K562 (cell line): ENCODE data around the gene MAP1LC3B. TPM values are rescaled to one million over a fixed set of nuclear protein-coding genes. Genes with fewer than 3 reads are reported as not detected.
A peak's percentile ranks its signal among the peaks of the same experiment; 100 is the strongest.

Experiments
- ATAC-seq: fragments of 200-7000 bp; cut with Tn5 transposase; 3 replicates; pipeline ENCODE4 v1.9.1; 2020; ENCODE audit warnings: moderate library complexity
- BruUV-seq: library from RNA; stranded (reverse); fragments of 400-500 nt; replicated peaks from 2 replicates; lab custom pipeline; 2021; lab: Mats Ljungman, UMichigan
- CTCF ChIA-PET: fragments of 300-600 bp; formaldehyde crosslinking; extraction: SDS; loops from one replicate; lab custom pipeline; 2021; ENCODE audit warnings: low intra/inter-chr PET ratio; lab: Yijun Ruan, JAX
- POLR2A ChIA-PET: fragments of 300-600, 350-650 bp; sonication (Branson Sonifier 250); formaldehyde crosslinking; extraction: SDS; loops from one replicate; lab custom pipeline; 2021; ENCODE audit warnings: antibody characterized with exemption, inconsistent platforms; lab: Yijun Ruan, JAX
- DNase-seq, 4 experiments: peaks; one replicate each; pipeline versions ENCODE4 v3.0.0 to v3.0.0-alpha.2; 2011 to 2018; ENCODE audit warnings: low spot score in 3 of 4, mixed read lengths in 3 of 4; ENCODE audit errors: extremely low read depth in 1 of 4
- FAIRE-seq: peaks from 2 replicates; lab custom pipeline; 2011; peaks lifted over from hg19 to GRCh38; lab: Jason Lieb, UNC
- H2AFZ ChIP-seq: 2 replicates; pipeline ENCODE4 v1.6.0; 2011; ENCODE audit warnings: low read depth, low read length, control low read depth, inconsistent platforms
- H3K27ac ChIP-seq: fragments of 200-600 bp; 3 replicates; pipeline ENCODE4 v1.8.0; 2011; ENCODE audit warnings: low read depth, mild to moderate bottlenecking, control low read depth, inconsistent platforms, low read length, moderate library complexity, mixed read lengths; ENCODE audit errors: extremely low read depth
- H3K27me3 ChIP-seq, 2 experiments: fragments of 300-600 bp in 1 of 2; 2 replicates in 1 of 2; 3 replicates in 1 of 2; pipeline versions ENCODE4 v1.6.0 to v1.8.0; 2011; ENCODE audit warnings: inconsistent platforms in 2 of 2, low read length in 2 of 2, mild to moderate bottlenecking in 1 of 2, mixed read lengths in 1 of 2, moderate library complexity in 1 of 2; ENCODE audit not compliant: control insufficient read depth in 2 of 2, insufficient read depth in 2 of 2
- H3K36me3 ChIP-seq: fragments of 300-600 bp; 3 replicates; pipeline ENCODE4 v1.8.0; 2011; ENCODE audit warnings: mild to moderate bottlenecking, low read length, inconsistent platforms; ENCODE audit not compliant: control insufficient read depth, insufficient read depth
- H3K4me1 ChIP-seq, 2 experiments: fragments of 200-600 bp in 1 of 2; replicated peaks in 1 of 2; 2 replicates in 1 of 2; 3 replicates in 1 of 2; pipeline versions ENCODE4 v1.5.1 to v1.8.0; 2011; ENCODE audit warnings: inconsistent platforms in 2 of 2, low read length in 2 of 2, mild to moderate bottlenecking in 1 of 2, mixed read lengths in 1 of 2, moderate library complexity in 1 of 2; ENCODE audit not compliant: control insufficient read depth in 2 of 2, insufficient read depth in 2 of 2
- H3K4me2 ChIP-seq: 2 replicates; pipeline ENCODE4 v1.6.1; 2011; ENCODE audit warnings: low read length, control low read depth, inconsistent platforms, mixed read lengths; ENCODE audit not compliant: insufficient read depth
- H3K4me3 ChIP-seq: fragments of 200-600 bp; sonication (generic), shearing (Covaris generic); 2 replicates; pipeline ENCODE4 v1.5.1; 2016; ENCODE audit warnings: control low read depth, inconsistent platforms
- H3K79me2 ChIP-seq: fragments of 200-600 bp; 3 replicates; pipeline ENCODE4 v1.8.0; 2011; ENCODE audit warnings: low read length, inconsistent platforms; ENCODE audit not compliant: control insufficient read depth, insufficient read depth
- H3K9ac ChIP-seq, 2 experiments: 2 replicates each; pipeline versions ENCODE4 v1.6.0 to v1.6.1; 2011; ENCODE audit warnings: low read depth in 2 of 2, low read length in 2 of 2, control low read depth in 1 of 2, inconsistent platforms in 1 of 2, mild to moderate bottlenecking in 1 of 2, mixed read lengths in 1 of 2; ENCODE audit not compliant: insufficient read depth in 1 of 2
- H3K9me1 ChIP-seq: one replicate; pipeline ENCODE4 v1.6.0; 2011; ENCODE audit warnings: inconsistent platforms, mild to moderate bottlenecking, low read length, moderate library complexity; ENCODE audit not compliant: control insufficient read depth, insufficient read depth
- H3K9me3 ChIP-seq: replicated peaks from 2 replicates; pipeline ENCODE4 v1.5.1; 2011; ENCODE audit warnings: low read depth, low read length, inconsistent platforms; ENCODE audit not compliant: control insufficient read depth, insufficient read depth
- H4K20me1 ChIP-seq: replicated peaks from 2 replicates; pipeline ENCODE4 v1.6.1; 2011; ENCODE audit warnings: low read length, inconsistent platforms, mixed read lengths; ENCODE audit not compliant: control insufficient read depth, insufficient read depth
- DNMT1 ChIP-seq: fragments of 450-650 bp; IDR thresholded peaks from 2 replicates; pipeline ENCODE4 v1.6.1; 2016; ENCODE audit warnings: antibody characterized with exemption, mild to moderate bottlenecking
- ZFP1 ChIP-seq: fragments of 450-650 bp; formaldehyde crosslinking; IDR thresholded peaks from 2 replicates; pipeline ENCODE4 v1.4.0; 2020; ENCODE audit warnings: mild to moderate bottlenecking, mixed read lengths
- WGBS: fragments of 100-300 bp; shearing (Covaris generic); methylation state at CpG from one replicate; pipeline ENCODE4 v1.1.6; 2016; ENCODE audit warnings: low coverage, mixed read lengths; ENCODE audit not compliant: insufficient coverage; ENCODE audit errors: missing lambda C conversion rate; 5-methylcytosine and 5-hydroxymethylcytosine counted together
- in situ Hi-C: fragments of 300-500 bp; cut with MboI; formaldehyde crosslinking; loops from 4 replicates; pipeline ENCODE4 v1.15.0; 2018; ENCODE audit warnings: inconsistent platforms, mixed read lengths
- intact Hi-C: fragments of 100-400 bp; cut with micrococcal nuclease; formaldehyde crosslinking; loops from 2 replicates; pipeline ENCODE4 v1.14.2; 2022
- polyA plus RNA-seq, 8 experiments: library from polyadenylated mRNA; depleted of rRNA in 4 of 8; stranded (reverse) in 5 of 8; unstranded in 3 of 8; fragments of >200 nt; fragmentation: Nextera tagmentation in 2 of 8; fragmentation: Illumina TruSeq in 1 of 8; extraction: Ambion mirVana in 2 of 8; extraction: Trizol in 1 of 8; gene quantifications; 2 replicates each; pipeline versions ENCODE4 v1.2.1 to v1.2.3, GENCODE V29; 2011 to 2014; ENCODE audit warnings: inconsistent platforms in 1 of 8, missing spikeins in 1 of 8
- total RNA-seq, 7 experiments: library from RNA; depleted of rRNA in 6 of 7; stranded (reverse); fragments of >200 nt in 6 of 7; fragmentation: Illumina TruSeq in 2 of 7; extraction: Trizol in 2 of 7; gene quantifications; 2 replicates each; pipeline versions ENCODE4 v1.2.1 to v1.2.3, GENCODE V29; 2011 to 2021; ENCODE audit warnings: low replicate concordance in 1 of 7
- TF ChIP-seq, protein P1 (sequence below): fragments of 250-450 bp; sonication (Bioruptor Pico); IDR thresholded peaks from 2 replicates; pipeline ENCODE4 v1.5.0; 2021; ENCODE audit warnings: mild to moderate bottlenecking, borderline replicate concordance
- TF ChIP-seq, protein P2 (sequence below): fragments of 250-450 bp; sonication (Bioruptor Pico); IDR thresholded peaks from 2 replicates; pipeline ENCODE4 v1.5.0; 2020; ENCODE audit warnings: mild to moderate bottlenecking

Gene MAP1LC3B
- total and polyA plus RNA-seq, 9 of the 15 experiments (the other 6 are each of a cell fraction or from before 2014, with no cell fraction given), result 16.0 to 81.5 (median 36.7) TPM

DNA sequence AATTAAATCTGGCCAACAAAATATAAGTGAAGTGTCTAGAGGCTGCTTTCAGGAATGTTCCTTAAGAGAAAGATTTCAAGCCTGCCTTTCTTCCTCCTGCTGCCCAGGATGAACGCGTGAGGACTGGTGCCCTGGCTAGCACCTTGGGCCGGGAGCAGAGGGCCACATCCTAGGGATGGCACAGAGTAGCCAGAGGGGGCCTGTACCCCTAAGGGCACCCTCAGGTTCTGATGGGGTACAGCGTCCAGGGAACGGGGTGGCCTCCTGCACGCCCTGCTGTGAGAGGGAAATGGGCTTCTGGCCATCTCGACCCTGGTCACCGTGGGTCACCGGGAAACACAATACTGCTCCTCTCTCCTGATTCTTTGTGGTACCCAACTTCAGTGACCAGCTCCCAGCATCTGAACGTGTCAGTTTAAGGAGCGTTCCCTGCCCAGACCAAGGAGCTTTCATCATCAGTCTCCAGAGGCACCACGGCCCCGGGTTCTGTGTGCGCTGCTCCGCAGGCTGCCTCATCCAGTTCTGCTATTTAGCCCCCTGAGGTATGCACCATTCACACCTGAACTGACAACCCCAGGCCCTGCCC is 40.3 kb downstream of the MAP1LC3B start:
- H3K36me3 ChIP-seq, result peaks cover 10% of the 10 kb centered on the region; the same call in 1 of the 3 replicates
- peaks cover 0 to 11% of the 10 kb centered on the region in 2 experiments; a peak in 1 of 5 replicates for H3K4me1 ChIP-seq
- H3K4me3 ChIP-seq, result no peak overlapping the region
- ChIA-PET CTCF (interaction anchor here (0.6 kb wide), 1 partner anchor 14 kb away, joined by 4 read pairs; no protein-coding TSS in a partner anchor), POLR2A (interaction anchor here (0.6 kb wide), 1 partner anchor 12 kb away, joined by 3 read pairs; no protein-coding TSS in a partner anchor)
- no peak overlapping the region for H3K27ac ChIP-seq
- in situ Hi-C loops, result no loop called here
- no peaks in the 10 kb centered on the region for H3K9me1 ChIP-seq
- 85% methylated on average over 12 of the region's 15 CpGs for WGBS
- intact Hi-C loops, result no loop called here
- no TSS peak for BruUV-seq
- TF ChIP-seq ZFP1 (CRISPR knock-in tag) (no peak), DNMT1 (no peak)
- TF ChIP-seq, protein P1, sequence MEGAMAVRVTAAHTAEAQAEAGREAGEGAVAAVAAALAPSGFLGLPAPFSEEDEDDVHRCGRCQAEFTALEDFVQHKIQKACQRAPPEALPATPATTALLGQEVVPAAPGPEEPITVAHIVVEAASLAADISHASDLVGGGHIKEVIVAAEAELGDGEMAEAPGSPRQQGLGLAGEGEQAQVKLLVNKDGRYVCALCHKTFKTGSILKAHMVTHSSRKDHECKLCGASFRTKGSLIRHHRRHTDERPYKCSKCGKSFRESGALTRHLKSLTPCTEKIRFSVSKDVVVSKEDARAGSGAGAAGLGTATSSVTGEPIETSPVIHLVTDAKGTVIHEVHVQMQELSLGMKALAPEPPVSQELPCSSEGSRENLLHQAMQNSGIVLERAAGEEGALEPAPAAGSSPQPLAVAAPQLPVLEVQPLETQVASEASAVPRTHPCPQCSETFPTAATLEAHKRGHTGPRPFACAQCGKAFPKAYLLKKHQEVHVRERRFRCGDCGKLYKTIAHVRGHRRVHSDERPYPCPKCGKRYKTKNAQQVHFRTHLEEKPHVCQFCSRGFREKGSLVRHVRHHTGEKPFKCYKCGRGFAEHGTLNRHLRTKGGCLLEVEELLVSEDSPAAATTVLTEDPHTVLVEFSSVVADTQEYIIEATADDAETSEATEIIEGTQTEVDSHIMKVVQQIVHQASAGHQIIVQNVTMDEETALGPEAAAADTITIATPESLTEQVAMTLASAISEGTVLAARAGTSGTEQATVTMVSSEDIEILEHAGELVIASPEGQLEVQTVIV (CRISPR knock-in tag), result no peak
- TF ChIP-seq, protein P2, sequence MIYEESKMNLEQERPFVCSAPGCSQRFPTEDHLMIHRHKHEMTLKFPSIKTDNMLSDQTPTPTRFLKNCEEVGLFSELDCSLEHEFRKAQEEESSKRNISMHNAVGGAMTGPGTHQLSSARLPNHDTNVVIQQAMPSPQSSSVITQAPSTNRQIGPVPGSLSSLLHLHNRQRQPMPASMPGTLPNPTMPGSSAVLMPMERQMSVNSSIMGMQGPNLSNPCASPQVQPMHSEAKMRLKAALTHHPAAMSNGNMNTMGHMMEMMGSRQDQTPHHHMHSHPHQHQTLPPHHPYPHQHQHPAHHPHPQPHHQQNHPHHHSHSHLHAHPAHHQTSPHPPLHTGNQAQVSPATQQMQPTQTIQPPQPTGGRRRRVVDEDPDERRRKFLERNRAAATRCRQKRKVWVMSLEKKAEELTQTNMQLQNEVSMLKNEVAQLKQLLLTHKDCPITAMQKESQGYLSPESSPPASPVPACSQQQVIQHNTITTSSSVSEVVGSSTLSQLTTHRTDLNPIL (CRISPR knock-in tag), result no peak
- TF ChIP-seq, all 486 proteins: peak for 0
- H3K9me3 ChIP-seq, result no peaks in the 10 kb centered on the region
- no peak overlapping the region for H3K4me2 ChIP-seq
- DNase-seq, result no peak
- peaks cover 8% of the 10 kb centered on the region; the same call in 1 of the 2 replicates for H4K20me1 ChIP-seq
- H3K9ac ChIP-seq, result peak overlapping the region in 1 of 2 experiments; percentile 6; a peak in 1 of 4 replicates
- no peaks in the 10 kb centered on the region for H3K27me3 ChIP-seq
- no peaks in the 10 kb centered on the region for H3K79me2 ChIP-seq
- no peak for FAIRE-seq
- no peak for ATAC-seq
- H2AFZ ChIP-seq, result no peak overlapping the region
